Caco-2 (cell line): ENCODE data around the gene TXNL4A. TPM values are rescaled to one million over a fixed set of nuclear protein-coding genes. Genes with fewer than 3 reads are reported as not detected.

Source experiments
- BruUV-seq: library from RNA; stranded (reverse); fragments of 400-500 nt; replicated peaks from 2 replicates; lab custom pipeline; 2021; lab: Mats Ljungman, UMichigan
- CTCF ChIA-PET: fragments of 300-600 bp; sonication (Branson Sonifier 250); formaldehyde crosslinking; loops from one replicate; lab custom pipeline; 2022; ENCODE audit warnings: antibody characterized with exemption; lab: Charles Lee
- POLR2A ChIA-PET: fragments of 300-600 bp; sonication (Branson Sonifier 250); formaldehyde crosslinking; loops from one replicate; lab custom pipeline; 2022; ENCODE audit warnings: antibody characterized with exemption; lab: Charles Lee
- DNase-seq, 2 experiments: peaks; one replicate each; pipeline versions ENCODE4 v3.0.0 to v3.0.0-alpha.2; 2020 to 2022
- H3K27me3 ChIP-seq: replicated peaks from 2 replicates; pipeline ENCODE4 v1.6.0; 2011; ENCODE audit warnings: low read length; ENCODE audit not compliant: control insufficient read depth, insufficient read depth
- H3K36me3 ChIP-seq: 2 replicates; pipeline ENCODE4 v1.5.1; 2011; ENCODE audit warnings: low read length; ENCODE audit not compliant: control insufficient read depth, insufficient read depth
- H3K4me1 ChIP-seq: fragments of 250-450 bp; sonication (Bioruptor Pico); 2 replicates; pipeline ENCODE4 v1.5.1; 2020; ENCODE audit warnings: mild to moderate bottlenecking
- H3K4me3 ChIP-seq: 2 replicates; pipeline ENCODE4 v1.5.1; 2011; ENCODE audit warnings: low read depth, mild to moderate bottlenecking, control low read depth, low read length
- H3K9me3 ChIP-seq: fragments of 250-450 bp; sonication (Bioruptor Pico); 2 replicates; pipeline ENCODE4 v1.5.1; 2020; ENCODE audit warnings: mild to moderate bottlenecking, moderate library complexity
- H3K27ac Mint-ChIP-seq: one replicate; pipeline ENCODE4 v1.8.0; 2022; ENCODE audit warnings: mixed read lengths; ENCODE audit not compliant: unreplicated experiment
- H3K27me3 Mint-ChIP-seq: one replicate; pipeline ENCODE4 v1.8.0; 2022; ENCODE audit warnings: mixed read lengths; ENCODE audit not compliant: insufficient read depth, unreplicated experiment
- H3K36me3 Mint-ChIP-seq: one replicate; pipeline ENCODE4 v1.8.0; 2022; ENCODE audit warnings: mild to moderate bottlenecking, mixed read lengths; ENCODE audit not compliant: insufficient read depth, unreplicated experiment
- H3K4me1 Mint-ChIP-seq: one replicate; pipeline ENCODE4 v1.8.0; 2022; ENCODE audit warnings: low read depth, mixed read lengths; ENCODE audit not compliant: unreplicated experiment
- H3K4me3 Mint-ChIP-seq: one replicate; pipeline ENCODE4 v1.8.0; 2022; ENCODE audit warnings: mild to moderate bottlenecking, moderate library complexity, mixed read lengths; ENCODE audit not compliant: unreplicated experiment
- H3K9me3 Mint-ChIP-seq: one replicate; pipeline ENCODE4 v1.8.0; 2022; ENCODE audit warnings: mixed read lengths; ENCODE audit not compliant: unreplicated experiment
- intact Hi-C: fragments of 100-400 bp; cut with micrococcal nuclease; formaldehyde crosslinking; loops from one replicate; pipeline ENCODE4 v1.10.0; 2022; ENCODE audit not compliant: unreplicated experiment
- total RNA-seq: library from RNA; stranded (reverse); gene quantifications from 2 replicates; pipeline ENCODE4 v1.2.3, GENCODE V29; 2022
- TF ChIP-seq, protein P1 (sequence below), 2 experiments: fragments of 200-600 bp in 1 of 2; IDR thresholded peaks; 1 replicate in 1 of 2; 2 replicates in 1 of 2; pipeline versions ENCODE4 v1.5.1 to v1.8.0; 2011 to 2022; ENCODE audit warnings: antibody characterized with exemption in 1 of 2, control low read depth in 1 of 2, inconsistent platforms in 1 of 2, low read depth in 1 of 2, low read length in 1 of 2, mild to moderate bottlenecking in 1 of 2, moderate library complexity in 1 of 2; ENCODE audit not compliant: insufficient read depth in 1 of 2, severe bottlenecking in 1 of 2, unreplicated experiment in 1 of 2

The TXNL4A gene
- total RNA-seq, 1 experiment from 2014 or later = 83.3 TPM

DNA sequence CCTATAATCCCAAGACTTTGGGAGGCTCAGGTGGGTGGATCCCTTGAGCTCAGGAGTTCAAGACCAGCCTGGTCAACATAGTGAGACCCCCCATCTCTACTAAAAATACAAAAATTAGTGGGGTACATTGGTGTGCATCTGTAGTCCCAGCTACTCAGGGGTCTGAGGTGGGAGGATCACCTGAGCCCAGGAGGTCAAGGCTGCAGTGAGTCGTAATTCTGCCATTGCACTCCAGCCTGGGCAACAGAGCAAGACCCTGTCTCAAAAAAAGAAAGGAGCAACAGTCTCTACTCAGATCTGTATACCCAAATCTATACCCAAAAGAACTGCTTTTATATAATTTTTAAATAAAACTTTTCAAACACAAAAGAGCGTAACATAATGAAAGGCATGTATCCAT is 29.4 kb downstream of the TXNL4A start:
- Mint-ChIP-seq H3K4me3 (no peak overlapping the region), H3K27me3 (no peaks in the 10 kb centered on the region), H3K9me3 (no peaks in the 10 kb centered on the region), H3K27ac (no peak overlapping the region), H3K4me1 (peaks cover 7% of the 10 kb centered on the region), H3K36me3 (no peaks in the 10 kb centered on the region)
- CTCF ChIA-PET = no interaction called here
- Histone ChIP-seq H3K4me3 (no peak overlapping the region), H3K4me1 (peaks cover 7% of the 10 kb centered on the region; the same call in 1 of the 2 replicates), H3K36me3 (no peaks in the 10 kb centered on the region), H3K27me3 (no peaks in the 10 kb centered on the region), H3K9me3 (no peaks in the 10 kb centered on the region)
- POLR2A ChIA-PET = no interaction called here
- no TSS peak for BruUV-seq
- TF ChIP-seq, protein P1, sequence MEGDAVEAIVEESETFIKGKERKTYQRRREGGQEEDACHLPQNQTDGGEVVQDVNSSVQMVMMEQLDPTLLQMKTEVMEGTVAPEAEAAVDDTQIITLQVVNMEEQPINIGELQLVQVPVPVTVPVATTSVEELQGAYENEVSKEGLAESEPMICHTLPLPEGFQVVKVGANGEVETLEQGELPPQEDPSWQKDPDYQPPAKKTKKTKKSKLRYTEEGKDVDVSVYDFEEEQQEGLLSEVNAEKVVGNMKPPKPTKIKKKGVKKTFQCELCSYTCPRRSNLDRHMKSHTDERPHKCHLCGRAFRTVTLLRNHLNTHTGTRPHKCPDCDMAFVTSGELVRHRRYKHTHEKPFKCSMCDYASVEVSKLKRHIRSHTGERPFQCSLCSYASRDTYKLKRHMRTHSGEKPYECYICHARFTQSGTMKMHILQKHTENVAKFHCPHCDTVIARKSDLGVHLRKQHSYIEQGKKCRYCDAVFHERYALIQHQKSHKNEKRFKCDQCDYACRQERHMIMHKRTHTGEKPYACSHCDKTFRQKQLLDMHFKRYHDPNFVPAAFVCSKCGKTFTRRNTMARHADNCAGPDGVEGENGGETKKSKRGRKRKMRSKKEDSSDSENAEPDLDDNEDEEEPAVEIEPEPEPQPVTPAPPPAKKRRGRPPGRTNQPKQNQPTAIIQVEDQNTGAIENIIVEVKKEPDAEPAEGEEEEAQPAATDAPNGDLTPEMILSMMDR (IDR thresholded peaks at IDR 0.05; ENCODE audit: insufficient read depth in 1 of 2, low read depth in 1 of 2, low read length in 1 of 2, severe bottlenecking in 1 of 2, unreplicated experiment in 1 of 2) = no peak
- intact Hi-C loops = no loop called here
- no peak for DNase-seq

DNA sequence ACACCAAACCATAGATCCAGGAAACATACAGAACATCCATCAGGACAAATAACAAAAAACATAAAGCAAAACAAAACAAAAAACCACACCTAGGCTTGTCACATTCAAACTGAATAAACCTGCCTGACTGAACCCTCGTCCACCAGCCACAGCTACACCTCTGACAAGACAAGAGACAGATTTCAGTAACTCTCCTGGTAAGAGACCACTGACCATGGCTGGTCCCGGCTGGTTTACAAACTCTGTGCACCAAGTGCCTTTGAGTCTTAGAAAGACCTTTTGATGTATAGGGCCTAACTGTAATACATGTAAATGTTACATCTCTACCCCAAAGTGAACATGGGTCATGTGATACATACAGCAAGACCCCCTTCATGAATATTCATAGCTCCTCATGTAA is 32.1 kb downstream of the TXNL4A start:
- no peaks in the 10 kb centered on the region for H3K27me3 Mint-ChIP-seq
- CTCF ChIA-PET = no interaction called here

DNA sequence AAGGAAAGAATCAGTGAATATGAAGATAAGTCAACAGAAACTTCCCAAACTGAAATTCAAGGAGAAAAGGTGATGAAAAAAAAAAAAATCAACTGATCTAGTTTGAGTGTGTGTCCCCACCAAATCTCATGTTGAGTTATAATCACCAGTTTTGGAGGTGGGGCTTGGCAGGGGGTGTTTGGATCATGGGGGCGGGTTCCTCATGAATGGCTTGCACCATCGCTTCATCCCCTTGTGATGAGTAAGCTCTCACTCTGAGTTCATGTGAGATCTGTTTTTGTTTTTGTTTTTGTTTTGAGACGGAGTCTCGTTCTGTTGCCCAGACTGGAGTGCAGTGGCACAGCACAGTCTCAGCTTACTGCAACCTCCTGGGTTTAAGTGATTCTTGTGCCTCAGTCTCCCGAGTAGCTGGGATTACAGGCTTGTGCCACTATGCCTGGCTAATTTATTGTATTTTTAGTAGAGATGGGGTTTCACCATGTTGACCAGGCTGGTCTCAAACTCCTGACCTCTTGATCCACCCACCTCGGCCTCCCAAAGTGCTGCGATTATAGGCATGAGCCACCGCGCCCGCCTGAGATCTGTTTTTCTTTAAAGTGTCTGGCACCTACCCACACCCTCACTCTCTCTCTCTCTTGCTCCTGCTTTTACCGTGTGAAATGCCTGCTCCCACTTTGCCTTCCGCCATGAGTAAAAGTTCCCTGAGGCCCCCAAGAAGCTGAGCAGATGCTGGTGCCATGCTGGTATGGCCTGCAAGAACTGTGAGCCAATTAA is 32.9 kb downstream of the TXNL4A start:
- no peaks in the 10 kb centered on the region for H3K4me1 ChIP-seq
- H3K27me3 ChIP-seq = no peaks in the 10 kb centered on the region
- Mint-ChIP-seq H3K9me3 (no peaks in the 10 kb centered on the region), H3K36me3 (no peaks in the 10 kb centered on the region), H3K4me3 (no peak overlapping the region), H3K27ac (no peak overlapping the region), H3K27me3 (no peaks in the 10 kb centered on the region), H3K4me1 (no peaks in the 10 kb centered on the region)
- H3K36me3 ChIP-seq = no peaks in the 10 kb centered on the region
- TF ChIP-seq, protein P1 (IDR thresholded peaks at IDR 0.05; ENCODE audit: insufficient read depth in 1 of 2, low read depth in 1 of 2, low read length in 1 of 2, severe bottlenecking in 1 of 2, unreplicated experiment in 1 of 2) = no peak
- BruUV-seq = no TSS peak
- ChIA-PET CTCF (no interaction called here), POLR2A (no interaction called here)
- intact Hi-C loops = no loop called here
- DNase-seq = no peak
- no peak overlapping the region for H3K4me3 ChIP-seq
- H3K9me3 ChIP-seq = no peaks in the 10 kb centered on the region

More for the DNA sequence above, 32.1 kb downstream of the TXNL4A start:
- intact Hi-C loops = no loop called here
- Mint-ChIP-seq H3K4me3 (no peak overlapping the region), H3K27ac (no peak overlapping the region), H3K36me3 (no peaks in the 10 kb centered on the region), H3K4me1 (no peaks in the 10 kb centered on the region), H3K9me3 (no peaks in the 10 kb centered on the region)
- H3K4me3 ChIP-seq = no peak overlapping the region
- no peak for DNase-seq
- POLR2A ChIA-PET = no interaction called here
- TF ChIP-seq, protein P1 (IDR thresholded peaks at IDR 0.05; ENCODE audit: insufficient read depth in 1 of 2, low read depth in 1 of 2, low read length in 1 of 2, severe bottlenecking in 1 of 2, unreplicated experiment in 1 of 2) = no peak
- H3K27me3 ChIP-seq = no peaks in the 10 kb centered on the region
- no peaks in the 10 kb centered on the region for H3K4me1 ChIP-seq
- no peaks in the 10 kb centered on the region for H3K9me3 ChIP-seq
- no peaks in the 10 kb centered on the region for H3K36me3 ChIP-seq
- no TSS peak for BruUV-seq
